Kasumi-1 (cell line): Measurements from ENCODE around the gene LRFN2.

Experiments used
- DNase-seq, 2 experiments: peaks; one replicate each; lab custom pipeline; 2025; lab: John Stamatoyannopoulos, UW

LRFN2 gene

DNA sequence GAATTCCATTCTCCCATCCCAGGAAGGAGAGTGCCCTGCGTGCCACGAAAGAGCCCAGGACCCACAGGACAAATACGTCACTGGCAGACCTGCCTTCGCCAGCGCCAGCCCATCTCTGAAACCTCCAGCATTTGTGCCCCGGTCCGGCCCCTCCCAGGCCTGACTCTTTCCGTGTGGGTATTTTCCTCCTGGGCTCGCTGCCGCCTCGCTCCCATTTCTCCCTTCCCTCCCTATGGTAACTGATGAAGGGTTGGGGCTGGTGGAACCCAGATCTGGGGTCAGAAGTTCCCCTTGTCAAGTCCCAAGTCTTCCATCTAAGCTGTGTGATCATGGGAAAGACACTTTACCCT, 208.5 kb downstream of the LRFN2 start:
- no peak for DNase-seq

DNA sequence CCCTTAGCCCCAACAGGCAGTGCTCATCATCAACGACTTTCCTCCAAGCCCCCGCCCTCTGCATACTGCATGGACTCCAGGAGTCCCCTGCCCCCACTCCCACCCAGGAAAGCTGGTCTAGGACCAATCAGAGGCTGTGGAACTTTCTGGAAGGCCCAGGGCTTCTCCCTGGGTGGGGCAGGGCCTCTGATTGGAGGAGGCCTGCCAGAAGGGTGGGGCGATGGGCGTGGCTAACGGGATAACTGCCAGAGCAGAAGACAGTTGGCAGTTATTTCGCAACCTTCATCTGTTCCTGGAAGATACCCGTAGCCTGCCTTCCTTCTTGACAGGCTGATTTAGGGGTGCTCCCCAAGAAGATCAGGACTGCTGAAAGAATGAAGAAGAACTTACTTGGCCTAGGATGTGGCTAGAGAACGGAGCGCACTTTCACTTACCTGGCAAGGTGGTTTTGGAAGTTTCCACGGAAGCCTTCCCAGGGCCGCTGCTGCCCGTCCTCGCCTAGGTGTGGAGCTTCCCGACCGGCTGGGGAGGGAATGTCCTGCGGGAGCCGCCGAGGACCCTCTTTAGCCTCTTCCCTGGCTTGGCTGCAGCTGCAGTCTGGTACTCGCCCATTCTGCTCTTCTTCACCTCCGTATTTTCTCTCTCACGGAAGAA, 209.0 kb downstream of the LRFN2 start:
- no peak for DNase-seq

DNA sequence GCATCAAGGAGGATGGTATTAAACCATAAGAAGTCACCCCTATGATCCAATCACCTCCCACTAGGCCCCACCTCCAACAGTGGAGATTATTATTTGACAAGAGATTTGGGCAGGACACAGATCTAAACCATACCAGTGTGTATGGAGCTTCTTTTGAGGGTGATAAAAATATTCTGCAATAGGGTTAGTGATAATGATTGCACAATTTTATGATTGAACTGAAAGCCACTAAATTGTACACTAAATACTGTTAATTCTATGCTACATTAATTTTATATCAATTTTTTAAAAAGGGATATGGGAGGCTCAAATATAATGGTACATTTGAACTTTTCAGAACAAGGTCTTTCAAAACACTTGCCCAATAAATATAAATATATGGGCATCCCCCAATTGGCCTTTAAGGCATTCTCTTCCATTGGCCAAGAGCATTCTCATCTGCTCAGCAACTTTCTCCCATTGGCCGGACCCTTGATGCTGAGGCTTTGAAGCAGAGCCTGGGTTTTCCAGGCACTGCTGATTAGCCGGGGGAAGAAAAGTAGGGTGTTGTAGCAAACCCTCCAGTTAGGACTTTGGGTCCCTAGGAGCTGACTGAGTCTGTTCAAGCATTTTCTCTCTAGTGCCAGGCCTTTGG, 209.9 kb downstream of the LRFN2 start:
- DNase-seq = no peak

DNA sequence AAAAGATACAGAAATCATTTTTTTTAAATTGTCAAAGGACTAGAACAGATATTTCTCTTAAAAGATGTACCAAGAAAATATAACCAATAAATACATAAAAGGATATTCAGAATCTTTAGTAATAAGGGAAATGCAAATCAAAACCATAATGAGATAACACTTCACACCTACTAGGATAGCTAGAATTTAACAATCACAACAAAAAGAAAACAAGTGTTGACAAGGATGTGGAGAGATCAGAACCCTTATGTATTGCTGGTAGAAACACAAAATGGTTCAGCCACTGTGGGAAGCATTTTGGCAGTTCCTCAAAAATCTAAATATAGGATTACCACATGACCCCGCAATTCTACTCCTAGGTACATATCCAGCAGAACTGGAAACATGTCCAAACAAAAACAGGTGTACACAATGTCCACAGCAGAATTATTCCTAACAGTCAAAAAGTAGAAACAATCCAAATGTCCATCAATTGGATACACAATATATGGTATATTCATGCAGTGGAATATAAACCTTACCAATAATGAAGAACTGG, 211.0 kb downstream of the LRFN2 start:
- DNase-seq = no peak

DNA sequence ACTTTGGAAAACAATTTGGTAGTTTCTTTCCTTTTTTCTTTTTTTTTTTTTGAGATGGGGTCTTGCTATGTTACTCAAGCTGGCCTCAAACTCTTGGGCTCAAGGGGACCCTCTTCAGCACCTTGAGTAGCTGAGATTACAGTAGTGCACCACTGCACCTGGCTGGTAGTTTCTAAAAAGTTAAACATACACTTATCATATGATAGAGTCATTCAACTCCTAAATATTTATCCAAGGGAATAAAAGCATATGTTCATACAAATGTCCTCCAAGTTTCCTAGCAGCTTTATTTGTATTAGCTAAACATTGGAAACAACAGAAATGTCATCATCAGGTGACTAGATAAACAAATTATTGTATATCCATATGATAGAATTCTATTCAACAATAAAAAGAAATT, 213.9 kb downstream of the LRFN2 start:
- DNase-seq = no peak

DNA sequence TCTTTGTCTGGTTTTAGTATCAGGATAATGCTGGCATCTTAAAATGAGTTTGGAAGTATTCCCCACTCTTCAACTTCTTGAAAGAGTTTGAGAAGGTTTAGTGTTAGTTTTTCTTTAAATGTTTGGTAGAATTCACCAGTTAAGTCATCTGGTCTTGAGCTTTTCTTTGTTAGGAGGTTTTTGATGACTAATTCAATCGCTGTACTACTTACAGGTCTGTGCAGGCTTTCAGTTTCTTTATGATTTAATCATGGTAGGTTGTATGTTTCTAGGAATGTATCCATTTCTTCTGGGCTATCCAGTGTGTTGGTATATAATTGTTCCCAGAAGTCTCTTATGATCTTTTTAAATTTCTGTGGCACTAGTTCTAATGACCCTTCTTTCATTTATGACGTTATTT, 215.5 kb downstream of the LRFN2 start:
- DNase-seq = no peak

DNA sequence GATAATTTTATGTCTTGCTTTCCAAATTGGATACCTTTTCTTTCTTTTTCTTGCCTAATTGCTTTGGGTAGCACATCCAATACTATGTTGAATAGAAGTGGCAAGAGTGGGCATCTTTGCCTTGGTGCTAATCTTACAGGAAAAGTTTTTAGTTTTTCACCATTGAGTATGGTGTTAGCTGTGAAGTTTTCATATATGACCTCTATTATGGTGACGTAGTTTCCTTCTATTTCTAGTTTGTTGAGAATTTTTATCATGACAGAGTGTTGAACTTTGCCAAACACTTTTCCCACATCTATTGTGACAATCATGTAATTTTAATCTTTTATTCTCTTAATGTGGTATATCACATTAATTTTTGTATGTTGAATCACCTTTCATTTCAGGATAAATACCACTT, 216.1 kb downstream of the LRFN2 start:
- DNase-seq = no peak

DNA sequence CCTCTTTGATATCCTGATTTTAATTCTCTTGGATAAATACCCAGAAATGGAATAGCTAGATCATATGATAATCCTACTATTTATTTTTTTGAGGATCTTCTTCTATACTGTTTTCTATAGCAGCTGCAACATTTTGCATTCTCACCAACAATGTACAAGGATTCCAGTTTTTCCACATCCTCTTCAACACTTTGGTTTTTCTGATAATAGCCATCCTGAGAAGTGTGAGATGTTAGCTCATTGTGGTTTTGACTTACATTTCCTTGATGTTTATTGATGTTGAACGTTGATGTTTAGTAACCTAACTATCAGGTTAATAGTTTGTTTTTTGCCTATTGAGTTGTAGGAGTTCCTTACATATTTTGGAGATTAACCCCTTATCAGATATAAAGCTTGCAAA, 217.3 kb downstream of the LRFN2 start:
- DNase-seq = no peak

DNA sequence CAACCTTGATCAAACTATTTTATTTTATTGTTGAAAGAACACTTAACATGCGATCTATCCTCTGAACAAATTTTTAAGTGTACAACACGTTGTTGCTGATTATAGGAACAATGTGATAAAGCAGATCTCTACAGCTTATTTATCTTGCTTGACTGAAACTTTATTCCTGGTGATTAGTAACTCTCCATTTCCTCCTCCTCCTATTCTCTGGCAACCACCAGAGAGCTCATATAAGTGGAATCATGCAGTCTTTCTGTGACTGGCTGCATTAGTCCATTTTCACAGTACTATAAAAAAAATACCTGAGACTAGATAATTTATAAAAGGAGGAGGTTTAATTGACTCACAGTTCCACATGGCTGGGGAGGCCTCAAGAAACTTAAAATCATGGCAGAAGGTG, 218.1 kb downstream of the LRFN2 start:
- no peak for DNase-seq

DNA sequence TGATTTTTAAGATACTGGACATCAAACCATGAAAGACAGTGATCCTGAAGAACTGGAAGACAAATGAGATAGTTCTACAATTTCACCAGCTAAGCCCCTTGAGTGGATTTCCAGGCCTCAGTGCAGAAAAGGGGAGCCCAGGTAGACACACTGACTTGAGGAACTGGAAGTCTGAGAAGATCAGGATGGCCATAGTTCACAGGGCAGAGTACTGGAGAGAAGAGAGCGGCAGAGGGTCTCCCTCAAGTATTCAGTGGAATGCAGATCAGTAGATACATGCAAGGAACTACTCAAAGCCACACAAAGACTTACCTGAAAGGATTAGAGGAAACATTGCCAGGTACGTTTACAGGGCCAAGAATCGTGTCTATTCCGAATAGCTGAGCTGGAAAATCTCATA, 224.3 kb downstream of the LRFN2 start:
- no peak for DNase-seq

DNA sequence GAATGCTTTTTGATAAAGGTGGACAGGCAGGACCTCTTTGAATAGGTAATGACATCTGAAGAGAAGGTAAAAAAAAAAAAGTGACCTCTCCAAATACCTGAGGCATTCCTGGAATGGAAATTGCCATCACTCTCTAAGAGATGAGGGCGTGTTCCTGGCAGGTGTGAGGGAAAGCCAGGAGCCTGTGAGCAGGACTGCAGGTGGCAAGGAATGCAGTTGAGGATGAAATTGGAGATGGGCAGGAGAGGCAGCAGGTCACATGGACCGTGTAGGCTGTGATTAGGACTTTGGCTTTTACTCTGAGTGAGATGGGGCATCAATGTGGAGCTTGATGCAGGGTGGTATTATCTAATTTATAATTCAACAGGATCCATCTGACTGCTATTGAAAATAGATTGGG, 227.4 kb downstream of the LRFN2 start:
- DNase-seq = no peak

DNA sequence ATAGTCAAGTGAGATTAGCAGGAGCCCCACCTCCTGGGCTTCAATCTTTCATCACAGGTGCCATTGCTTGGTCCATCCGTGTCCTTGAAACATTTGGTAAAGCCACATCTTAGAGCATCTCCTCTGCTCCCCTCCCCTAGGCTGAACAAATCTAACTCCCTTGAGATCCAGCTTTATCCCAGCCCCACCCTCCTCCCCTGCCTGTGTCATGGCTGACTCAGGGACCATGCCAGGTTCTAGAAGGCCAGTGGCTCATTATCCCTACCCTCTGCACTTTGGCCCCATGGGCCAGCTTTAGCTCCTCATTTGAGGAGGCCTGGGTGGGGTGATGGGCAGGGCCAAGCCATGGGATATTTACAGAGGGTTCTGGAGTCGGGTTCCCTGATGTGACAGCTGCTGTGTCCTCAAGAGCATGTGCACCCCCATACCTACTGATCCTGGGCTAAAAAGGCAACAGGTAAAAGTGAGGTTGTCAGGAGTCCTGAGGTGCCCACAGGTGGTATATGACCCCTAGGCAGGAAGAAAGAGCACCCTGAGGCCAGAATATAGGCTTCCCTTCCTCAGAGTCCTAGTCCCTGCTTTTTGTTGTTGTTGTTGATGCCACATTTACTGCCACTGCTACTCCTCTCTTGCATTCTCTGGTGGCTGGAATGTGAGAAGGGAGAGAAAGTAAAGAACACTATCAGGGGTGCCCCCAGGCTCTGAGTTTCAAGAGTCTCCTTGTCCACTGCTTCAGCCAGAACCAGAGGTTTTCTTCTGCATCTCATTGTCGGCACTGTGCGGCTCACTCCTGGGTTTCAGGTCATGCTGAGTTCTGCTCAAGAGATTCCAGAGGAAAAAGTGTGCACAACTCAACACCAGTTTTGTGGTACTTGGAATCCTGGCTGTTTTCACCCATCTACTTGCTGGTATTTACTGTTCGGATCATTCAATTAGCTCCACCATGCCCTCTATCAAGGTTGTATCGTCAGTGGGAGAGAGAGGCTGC, 228.4 kb downstream of the LRFN2 start:
- DNase-seq = no peak

DNA sequence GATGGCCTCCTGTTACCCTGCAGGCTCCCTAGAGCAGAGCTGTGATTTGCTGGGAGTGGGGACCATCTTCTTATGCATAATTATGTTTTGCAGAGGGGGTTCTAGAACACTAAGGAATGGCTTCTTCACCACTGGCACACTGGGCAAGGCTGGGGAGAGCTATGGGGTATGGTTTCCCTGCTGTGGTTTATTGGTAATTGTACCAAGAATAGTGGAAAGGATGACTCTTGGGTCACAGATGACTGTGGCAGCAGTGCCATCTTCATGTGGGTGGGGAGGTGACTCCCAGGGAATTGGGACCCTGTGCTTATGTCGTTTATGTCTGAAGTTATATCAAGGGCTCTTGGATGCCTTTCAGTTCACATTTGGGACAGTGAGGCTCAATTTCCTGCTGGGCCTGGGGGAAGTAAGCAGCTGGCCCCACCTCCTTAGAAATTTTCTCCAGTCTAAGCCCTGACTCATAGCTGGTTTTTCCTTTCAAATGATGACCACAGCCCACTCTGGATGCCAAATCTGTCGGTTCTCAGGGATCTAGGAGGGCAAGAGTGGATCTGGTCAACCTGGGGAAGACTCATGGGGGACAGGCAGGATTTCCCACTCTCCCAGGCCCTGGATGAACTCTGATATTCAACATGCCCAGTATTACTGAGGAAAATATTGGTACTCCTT, 230.8 kb downstream of the LRFN2 start:
- DNase-seq = no peak

DNA sequence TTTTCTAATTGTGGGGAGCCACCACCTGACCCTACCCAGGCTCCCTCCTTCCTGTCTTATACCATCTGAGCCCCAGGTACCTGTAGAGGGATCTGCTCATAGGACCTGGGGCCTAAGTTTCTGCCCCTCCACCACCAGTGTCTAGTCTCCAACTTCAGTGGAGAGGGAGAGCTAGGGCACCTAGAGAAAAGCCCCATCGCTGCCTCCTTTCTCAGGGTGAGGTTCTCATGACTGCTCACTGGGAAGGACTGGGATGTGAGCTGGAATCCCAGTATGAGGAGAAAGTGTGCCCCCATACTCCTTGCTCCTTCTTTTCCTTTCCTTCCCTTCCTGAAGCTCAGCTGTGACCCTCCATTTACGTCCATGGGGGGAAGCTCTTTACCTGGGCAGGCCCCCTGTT, 231.6 kb downstream of the LRFN2 start:
- no peak for DNase-seq

DNA sequence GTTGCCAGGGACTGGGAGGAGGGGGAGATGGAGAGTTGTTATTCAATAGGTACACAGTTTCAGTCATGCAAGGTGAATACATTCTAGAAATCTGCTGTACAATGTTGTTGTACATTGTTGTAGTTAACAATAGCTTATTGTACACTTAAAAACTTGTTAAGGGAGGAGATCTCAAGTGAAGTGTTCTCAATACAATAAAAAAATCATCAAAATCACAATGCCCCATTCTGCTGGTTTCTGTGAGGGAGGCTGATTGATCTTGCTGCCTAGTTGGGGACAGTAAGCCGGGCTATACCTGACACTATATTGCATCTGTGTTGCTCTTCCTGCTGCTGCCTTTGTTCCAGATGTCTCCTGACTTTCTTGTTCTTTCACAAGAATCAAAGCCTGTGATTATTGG, 232.1 kb downstream of the LRFN2 start:
- no peak for DNase-seq

DNA sequence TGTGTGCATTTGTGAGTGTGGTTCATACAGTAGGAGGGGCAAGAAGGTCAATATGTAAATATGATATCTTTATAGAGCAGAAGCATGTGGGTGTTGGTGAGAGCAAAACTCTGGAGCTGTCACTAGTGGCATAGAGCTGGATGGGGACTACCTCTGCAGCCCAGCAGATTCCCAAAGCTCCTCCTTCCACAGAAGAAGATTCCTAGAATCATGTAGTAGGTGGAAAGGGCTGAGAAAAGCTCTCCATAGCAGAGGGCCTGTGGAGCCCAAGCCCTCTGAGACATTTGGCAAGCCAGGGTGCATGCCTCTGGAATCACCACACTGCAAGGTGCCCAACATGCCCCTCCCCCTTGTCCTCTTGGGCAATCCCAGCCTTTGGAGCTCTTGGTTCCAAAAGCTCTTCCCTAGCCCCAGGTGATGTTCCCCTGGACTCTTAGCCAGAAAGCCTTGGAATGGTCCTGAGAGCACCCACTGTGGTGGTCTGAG, 233.2 kb downstream of the LRFN2 start:
- no peak for DNase-seq

DNA sequence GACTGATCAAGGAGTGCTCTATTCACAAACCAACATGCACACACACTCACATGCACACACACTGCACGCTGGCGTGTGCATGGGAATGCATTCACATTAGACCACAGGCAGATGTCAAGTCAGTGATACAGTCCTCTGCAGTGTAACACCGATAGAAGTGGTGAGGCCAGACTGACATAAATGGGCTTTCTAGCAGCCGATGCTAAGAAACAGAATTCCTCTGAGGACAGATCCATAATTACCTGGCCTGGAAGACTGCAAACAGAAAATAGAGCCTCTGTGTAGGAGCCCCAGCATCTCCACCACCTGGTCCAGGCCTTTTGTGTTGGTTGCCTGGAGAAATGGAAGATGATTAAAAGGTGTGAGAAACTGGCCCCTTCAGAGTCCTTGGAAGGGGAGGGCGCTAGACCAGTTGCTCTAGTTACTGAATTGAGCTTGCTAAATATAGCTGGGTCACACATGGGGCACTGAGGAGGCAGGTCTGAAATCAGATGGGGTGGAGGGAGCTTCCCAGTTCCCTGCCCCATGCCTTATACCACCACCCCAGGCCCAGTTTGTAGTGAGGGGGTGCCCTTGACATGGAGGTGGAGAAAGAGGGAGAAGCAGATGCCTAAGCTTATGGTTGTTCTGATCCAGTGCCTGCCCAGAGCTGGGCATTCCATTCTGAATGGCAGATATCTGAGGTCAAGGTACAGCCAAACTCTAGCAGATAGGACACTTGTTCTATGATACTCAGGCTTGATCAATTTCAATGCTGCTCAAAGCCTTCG, 233.8 kb downstream of the LRFN2 start:
- DNase-seq = no peak

DNA sequence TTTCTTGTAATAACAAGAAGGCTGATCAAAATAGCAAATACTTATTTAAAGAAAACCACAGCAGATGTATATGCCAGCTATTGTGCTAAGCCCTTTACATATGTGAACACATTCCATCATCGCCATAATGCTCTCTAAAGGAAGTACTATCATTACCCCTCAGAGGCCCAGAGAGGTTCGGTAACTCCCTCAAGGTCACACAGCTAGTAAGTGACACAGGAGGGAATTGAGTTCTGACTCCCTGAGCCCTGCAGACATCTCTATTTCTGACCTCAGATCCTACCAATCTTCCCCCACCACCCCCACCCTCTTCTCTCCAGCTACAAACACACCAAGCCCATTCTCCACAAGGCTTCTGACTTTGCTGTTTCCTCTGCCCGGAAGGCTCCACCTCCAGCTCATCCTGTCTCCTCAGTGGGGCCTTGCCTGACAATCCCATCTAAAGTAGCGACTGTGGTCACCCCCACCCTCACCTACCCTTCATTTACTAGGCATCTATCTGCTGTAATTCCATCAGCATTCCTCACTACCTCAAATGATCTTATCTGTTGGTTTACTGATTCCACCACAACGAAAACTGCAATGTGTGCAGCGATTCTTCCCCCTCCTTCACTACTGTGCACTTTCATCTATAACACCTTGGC, 234.5 kb downstream of the LRFN2 start:
- DNase-seq = no peak

DNA sequence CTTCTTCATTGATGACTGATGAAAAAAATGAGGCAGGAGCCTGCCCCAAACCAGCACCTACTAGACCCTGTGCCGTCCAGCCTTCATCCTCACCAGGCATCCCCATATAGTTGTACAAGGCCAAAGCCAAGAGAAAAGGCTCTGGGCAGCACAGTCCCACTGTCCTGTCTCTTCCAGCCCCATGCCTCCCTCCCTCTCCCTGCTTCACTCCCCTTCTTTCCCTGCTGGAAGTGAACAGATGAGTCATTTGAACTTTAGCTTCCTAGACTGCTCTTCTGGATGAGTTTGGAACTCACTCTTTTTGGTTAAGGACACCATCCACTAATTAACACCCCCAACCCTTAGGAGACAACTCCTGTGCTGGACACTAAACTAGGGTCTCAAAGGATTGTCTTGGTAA, 235.2 kb downstream of the LRFN2 start:
- DNase-seq = no peak

DNA sequence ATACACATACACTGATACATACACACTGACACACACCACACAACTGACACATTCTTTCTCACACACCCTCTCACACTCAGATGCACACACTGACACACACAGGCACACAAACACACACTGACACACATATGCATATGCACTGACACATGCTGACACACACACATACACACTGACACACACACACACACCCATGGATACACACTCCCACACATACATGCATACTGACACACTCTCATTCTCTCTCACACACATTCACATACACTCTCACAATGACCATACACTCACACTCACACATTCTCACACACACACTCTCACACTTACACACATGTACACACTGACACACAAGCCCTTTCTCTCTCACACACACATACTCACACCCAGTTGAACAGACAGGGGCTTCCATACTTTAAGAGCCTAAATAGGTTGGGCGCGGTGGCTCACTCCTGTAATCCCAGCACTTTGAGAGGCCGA, 236.4 kb downstream of the LRFN2 start:
- DNase-seq = no peak
